ENCODE results near the gene BMPR1B. TPM values are rescaled to one million over a fixed set of nuclear protein-coding genes. Genes with fewer than 3 reads are reported as not detected.

BMPR1B gene
- total and polyA plus RNA-seq, 9 donors = 4.9 to 35.7 (median 13.3) TPM

DNA sequence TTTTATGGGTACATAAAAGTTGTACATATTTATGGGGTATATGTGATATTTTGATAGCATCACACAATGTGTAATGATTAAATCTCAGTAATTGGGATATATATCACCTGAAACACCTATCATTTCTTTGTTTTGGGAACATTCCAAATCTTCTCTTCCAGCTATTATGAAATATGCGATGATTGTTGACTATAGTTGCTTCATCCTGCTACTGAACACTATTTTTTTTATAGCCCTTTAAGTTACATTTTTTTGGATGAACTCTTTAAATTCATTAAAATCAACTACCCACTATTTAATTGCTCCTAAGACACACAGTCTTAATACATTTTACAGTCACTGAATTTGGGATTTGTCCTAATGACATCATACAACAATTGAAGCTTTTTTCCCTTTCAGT is 212.9 kb downstream of the BMPR1B start:
- Histone ChIP-seq H3K4me3 (no peak overlapping the region), H3K36me3 (no peaks in the 10 kb centered on the region), H3K27ac (no peak overlapping the region), H3K4me1 (ENCODE audit: insufficient read depth) (no peaks in the 10 kb centered on the region), H3K27me3 (peaks cover 3% of the 10 kb centered on the region), H3K9me3 (no peaks in the 10 kb centered on the region)
- DNase-seq = no peak
- intact Hi-C loops (cut with DNase I) = no loop called here
- TF ChIP-seq POLR2A (IDR thresholded peaks at IDR 0.05) = no peak
- TF ChIP-seq CTCF (IDR thresholded peaks at IDR 0.05) = no peak
- TF ChIP-seq EP300 (IDR thresholded peaks at IDR 0.05) = no peak
- WGBS, 3 donors = 42 to 97% (median 49%) methylated on average over 1 of the region's 1 CpG

DNA sequence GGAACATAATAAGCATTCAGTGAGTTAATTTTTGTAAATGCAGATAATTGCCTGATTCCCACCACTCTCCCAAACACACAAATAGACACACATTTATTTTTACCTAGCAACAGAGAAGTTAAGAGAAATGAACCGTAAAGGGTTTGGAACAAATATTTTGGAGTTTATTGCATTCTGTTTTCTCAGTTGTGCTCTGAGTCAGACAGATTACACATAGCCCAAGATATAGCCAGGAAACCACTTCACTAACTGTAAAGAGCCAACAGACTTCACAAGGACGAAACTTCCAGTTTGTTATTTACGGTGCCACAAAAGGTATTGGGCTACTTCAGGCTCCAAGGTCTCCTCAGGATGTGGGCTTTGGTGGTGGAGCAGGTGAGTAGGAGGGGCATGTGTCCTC is 217.0 kb downstream of the BMPR1B start:
- H3K27ac ChIP-seq = no peak overlapping the region
- H3K4me3 ChIP-seq = no peak overlapping the region
- WGBS, 3 donors = 53 to 65% (median 60%) methylated on average over 3 of the region's 3 CpGs
- H3K4me1 ChIP-seq (ENCODE audit: insufficient read depth) = peaks cover 2% of the 10 kb centered on the region
- no peak for DNase-seq
- H3K27me3 ChIP-seq = peaks cover 3% of the 10 kb centered on the region
- intact Hi-C loops (cut with DNase I) = no loop called here
- H3K36me3 ChIP-seq = no peaks in the 10 kb centered on the region
- TF ChIP-seq CTCF (IDR thresholded peaks at IDR 0.05) = no peak
- no peak for TF ChIP-seq POLR2A (IDR thresholded peaks at IDR 0.05)
- TF ChIP-seq EP300 (IDR thresholded peaks at IDR 0.05) = no peak
- H3K9me3 ChIP-seq = no peaks in the 10 kb centered on the region

GRCh38 chr4:94976371-94977011 is 218.7 kb downstream of the BMPR1B start:
- intact Hi-C loops (cut with DNase I) = no loop called here
- Histone ChIP-seq H3K27me3 (peaks cover 3% of the 10 kb centered on the region), H3K9me3 (no peaks in the 10 kb centered on the region), H3K27ac (no peak overlapping the region), H3K4me1 (ENCODE audit: insufficient read depth) (peaks cover 2% of the 10 kb centered on the region), H3K4me3 (no peak overlapping the region), H3K36me3 (no peaks in the 10 kb centered on the region)
- no peak for DNase-seq
- TF ChIP-seq CTCF (IDR thresholded peaks at IDR 0.05) (no peak), POLR2A (IDR thresholded peaks at IDR 0.05) (no peak), EP300 (IDR thresholded peaks at IDR 0.05) (no peak)
- 65 to 86% (median 80%) methylated on average over 1 of the region's 1 CpG for WGBS, 3 donors

DNA sequence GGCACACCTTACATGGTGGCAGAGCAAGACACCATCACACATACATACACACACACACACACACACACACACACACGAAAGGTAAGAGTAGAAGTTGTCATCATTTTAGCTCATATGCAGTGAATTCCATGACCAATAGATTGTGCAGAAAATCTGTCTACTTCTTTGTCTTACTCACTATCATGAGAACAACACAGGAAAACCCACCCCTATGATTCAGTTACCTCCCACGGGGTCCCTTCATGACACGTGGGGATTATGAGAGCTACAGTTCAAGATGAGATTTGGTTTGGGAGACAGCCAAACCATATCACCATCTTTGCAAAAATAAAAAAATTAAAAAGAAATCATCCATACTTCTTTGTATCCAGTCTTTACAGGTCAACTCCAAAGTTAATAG is 221.1 kb downstream of the BMPR1B start:
- Histone ChIP-seq H3K27me3 (no peaks in the 10 kb centered on the region), H3K27ac (no peak overlapping the region), H3K36me3 (no peaks in the 10 kb centered on the region), H3K9me3 (no peaks in the 10 kb centered on the region), H3K4me3 (no peak overlapping the region), H3K4me1 (ENCODE audit: insufficient read depth) (peaks cover 2% of the 10 kb centered on the region)
- intact Hi-C loops (cut with DNase I) = no loop called here
- no peak for DNase-seq
- WGBS, 3 donors = 67 to 78% (median 72%) methylated on average over 3 of the region's 3 CpGs
- TF ChIP-seq CTCF (IDR thresholded peaks at IDR 0.05) (no peak), EP300 (IDR thresholded peaks at IDR 0.05) (no peak), POLR2A (IDR thresholded peaks at IDR 0.05) (no peak)

Measured in ovary (tissue), 9 donors.